HG02623 (cell line): ENCODE data around the gene KCNC1.

Experiments
- ATAC-seq: cut with Tn5 transposase; IDR thresholded peaks from one replicate; pipeline ENCODE4 v1.9.1; 2021; ENCODE audit warnings: moderate library complexity; ENCODE audit not compliant: unreplicated experiment

The KCNC1 gene

GRCh38 chr11:17734418-17734911 is at the start of gene KCNC1:
TSS of gene KCNC1 (plus strand) at chr11:17734781. CDS start at chr11:17736003, 1,222 bp downstream.
- ATAC-seq = no peak

DNA sequence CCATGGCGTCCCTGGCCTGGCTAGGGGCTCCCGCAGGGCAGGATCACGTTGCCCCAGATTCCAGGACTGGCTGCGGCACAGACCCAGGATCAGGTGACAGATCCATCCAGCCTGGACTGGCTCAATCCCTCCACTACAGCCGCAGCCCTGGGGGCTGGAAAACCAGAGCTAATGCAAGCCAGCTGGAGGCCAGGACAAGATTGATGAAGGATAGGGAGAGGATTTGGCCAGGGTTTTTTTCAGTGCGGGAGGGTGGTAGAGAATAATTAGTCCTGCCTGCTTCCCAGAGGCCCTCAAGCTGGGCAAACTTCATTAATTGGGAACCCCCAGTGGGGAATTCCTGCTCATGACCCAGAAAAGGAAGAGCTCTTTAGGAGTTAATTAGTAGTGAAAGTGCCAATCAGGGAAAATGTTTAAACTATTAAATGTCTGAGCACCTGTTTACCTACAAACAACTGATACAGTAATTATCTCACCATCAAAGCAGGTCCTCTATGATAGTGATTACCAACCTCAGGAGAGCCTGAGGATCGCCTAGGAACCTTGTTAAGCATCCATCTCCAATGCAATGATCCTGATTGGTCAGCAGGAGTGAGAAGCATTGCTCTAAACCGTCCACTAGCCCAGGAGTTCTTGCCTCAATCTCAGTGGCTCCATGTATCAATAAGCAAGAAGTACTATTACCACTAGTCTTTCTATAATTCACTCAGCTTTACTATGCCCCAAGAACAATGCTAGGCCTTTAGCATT is 48.2 kb upstream of the KCNC1 start:
- no peak for ATAC-seq

- ATAC-seq = no peak
Observed at GRCh38 chr11:17687946-17688670, 46.5 kb upstream of the KCNC1 start.

DNA sequence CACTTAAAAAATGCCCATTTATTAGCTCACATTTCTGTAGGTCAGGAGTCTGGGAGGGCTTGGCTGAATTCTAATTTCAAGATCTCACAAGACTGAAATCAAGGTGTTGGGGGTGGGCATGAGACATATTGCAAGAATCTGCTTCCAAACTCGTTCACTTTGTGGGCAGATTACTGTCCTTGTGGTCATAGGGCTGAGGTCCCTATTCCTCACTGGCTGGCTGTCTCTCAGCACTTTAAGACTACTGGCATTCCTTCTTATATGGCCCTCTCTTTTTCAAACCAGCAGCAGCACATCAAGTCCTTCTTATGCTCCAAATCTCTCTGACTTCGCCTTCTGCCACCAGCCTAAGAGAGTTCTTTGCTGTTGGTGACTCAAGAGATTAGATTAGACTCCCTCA is 43.0 kb upstream of the KCNC1 start:
- ATAC-seq = no peak

DNA sequence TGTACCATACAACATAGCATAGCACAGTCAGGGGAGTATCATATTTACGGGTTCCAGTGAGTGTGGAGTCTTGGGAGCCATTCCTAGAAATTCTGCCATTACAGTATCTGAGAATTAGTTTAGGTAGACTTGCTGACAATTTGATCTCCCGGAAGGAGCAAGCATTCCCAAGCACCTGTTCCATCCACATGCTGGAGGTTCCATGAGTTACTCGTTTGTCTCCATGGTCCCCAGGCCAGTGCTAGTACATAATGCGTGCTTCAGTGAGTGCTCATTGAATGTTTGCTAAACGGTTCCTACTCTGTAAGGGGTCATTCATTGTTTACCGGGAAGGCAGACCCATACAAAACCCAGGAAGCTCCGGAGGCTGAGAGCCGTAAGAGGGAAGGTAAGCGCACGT is 42.6 kb upstream of the KCNC1 start:
- no peak for ATAC-seq

- no peak for ATAC-seq
Observed at GRCh38 chr11:17692931-17693330, 41.6 kb upstream of the KCNC1 start.

GRCh38 chr11:17693531-17693930 is 41.0 kb upstream of the KCNC1 start:
- no peak for ATAC-seq

GRCh38 chr11:17694494-17695110 is 40.0 kb upstream of the KCNC1 start:
- no peak for ATAC-seq

DNA sequence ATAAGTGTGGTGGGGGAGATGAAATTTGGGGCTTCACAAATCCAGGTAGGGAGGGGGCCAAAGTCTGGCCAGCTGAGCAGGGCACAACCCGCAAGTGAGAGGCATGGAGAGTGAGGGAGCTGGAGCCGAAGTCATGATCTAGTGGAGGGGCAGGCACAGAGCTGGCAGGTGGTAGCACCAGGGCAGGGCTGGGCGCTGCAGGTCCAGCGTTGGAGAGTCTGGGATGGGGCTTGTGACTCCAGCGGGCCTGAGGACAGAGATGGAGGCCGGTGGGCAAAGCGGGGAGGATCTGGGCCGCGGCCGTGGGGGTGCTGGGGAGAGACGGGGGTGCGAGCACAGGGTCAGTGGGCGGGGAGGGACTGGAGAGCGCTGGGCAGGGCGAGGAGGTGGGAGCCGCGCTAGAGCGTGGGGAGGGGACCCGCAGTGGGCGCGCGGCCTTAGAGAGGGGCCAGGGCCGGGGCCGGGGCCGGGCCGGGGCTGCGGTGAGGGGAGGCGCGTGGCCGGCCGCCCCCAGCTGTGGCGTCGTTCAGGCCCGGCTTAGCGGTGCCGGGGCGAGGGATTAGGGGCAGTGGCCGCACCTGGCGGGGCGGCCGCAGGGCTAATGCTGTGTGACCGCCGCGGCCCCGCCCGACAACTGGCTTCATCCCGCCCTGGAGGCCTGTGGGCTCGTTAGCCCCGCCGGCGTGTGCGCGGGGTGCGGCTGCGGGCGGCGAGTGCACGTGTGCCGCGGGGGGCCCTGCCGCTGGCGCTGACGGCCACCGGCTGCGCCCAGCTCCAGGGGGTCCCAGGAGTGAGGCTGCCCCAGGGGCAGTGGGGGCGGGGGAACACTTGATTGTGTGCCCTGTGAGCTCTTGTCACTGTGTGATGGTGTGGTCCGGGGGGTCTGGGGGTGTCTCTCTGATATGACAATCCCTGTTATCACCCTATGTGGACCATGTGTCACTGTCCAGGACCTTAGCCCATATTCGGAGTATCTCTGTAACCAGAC is 38.8 kb upstream of the KCNC1 start:
- no peak for ATAC-seq

DNA sequence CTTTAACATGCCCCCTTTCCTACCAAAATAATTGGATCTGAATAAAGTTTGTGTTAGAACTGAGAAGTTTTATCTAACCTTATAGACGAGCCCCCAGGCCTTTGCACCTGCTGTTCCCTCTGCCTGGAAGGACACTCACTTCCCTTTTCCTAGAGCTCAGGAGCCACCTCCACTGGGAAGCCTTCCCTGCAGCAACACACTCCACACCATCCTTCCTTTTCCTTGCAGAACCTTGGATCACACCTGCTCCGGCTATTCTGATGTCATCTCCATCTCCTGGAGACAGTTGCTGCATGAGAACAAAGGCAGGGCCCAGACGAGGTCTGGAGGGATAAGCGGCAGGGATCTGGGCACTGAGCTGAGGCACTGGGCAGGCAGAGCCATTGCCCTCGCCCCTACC is 37.8 kb upstream of the KCNC1 start:
- no peak for ATAC-seq

DNA sequence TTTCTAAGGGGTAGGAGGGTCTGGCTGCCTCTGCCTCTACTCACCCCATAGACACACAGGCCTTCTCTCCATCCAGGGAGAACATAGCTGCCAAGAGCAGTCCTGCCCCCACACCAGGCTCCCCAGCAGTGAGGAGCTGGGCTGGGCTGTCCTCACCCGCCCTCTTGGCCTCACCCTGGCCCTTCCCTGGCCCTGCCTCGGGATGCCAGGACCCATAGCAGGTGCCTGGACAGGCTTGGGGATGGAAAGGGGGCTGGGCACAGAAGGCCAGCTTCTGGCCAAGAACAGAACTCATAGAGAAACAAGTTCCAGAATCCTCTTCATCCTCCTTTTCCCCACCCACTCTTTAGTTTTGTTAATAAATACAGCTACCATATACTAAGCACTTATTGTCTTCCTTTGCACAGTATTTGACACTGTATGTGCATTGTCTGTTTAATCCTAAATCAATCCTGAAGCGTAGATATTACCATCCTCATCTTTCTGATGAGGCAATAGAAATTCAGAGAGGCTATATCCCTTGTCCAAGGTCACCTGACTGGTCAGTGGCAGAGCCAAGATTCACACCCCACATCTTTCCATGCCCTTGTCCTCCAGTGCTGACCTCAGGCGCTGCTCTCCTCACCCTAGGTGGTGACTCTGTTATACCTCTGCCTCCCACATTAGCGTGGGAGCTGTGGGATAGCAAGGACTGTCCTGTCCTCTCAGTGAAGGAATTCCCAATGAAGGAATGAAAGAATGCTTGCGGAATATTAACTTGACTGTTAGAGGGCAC is 37.2 kb upstream of the KCNC1 start:
- no peak for ATAC-seq

GRCh38 chr11:17699147-17700114 is 35.1 kb upstream of the KCNC1 start:
- no peak for ATAC-seq

GRCh38 chr11:17700991-17701390 is 33.6 kb upstream of the KCNC1 start:
- ATAC-seq = no peak

GRCh38 chr11:17702876-17703275 is 31.7 kb upstream of the KCNC1 start:
- no peak for ATAC-seq

- ATAC-seq = no peak
Observed at GRCh38 chr11:17703951-17704350, 30.6 kb upstream of the KCNC1 start.

- no peak for ATAC-seq
Observed at GRCh38 chr11:17707830-17708229, 26.8 kb upstream of the KCNC1 start.

- no peak for ATAC-seq
Observed at GRCh38 chr11:17711836-17712235, 22.7 kb upstream of the KCNC1 start.

GRCh38 chr11:17713851-17714250 is 20.7 kb upstream of the KCNC1 start:
- ATAC-seq = no peak

GRCh38 chr11:17714356-17714854 is 20.2 kb upstream of the KCNC1 start:
- no peak for ATAC-seq
